Measurements from ENCODE around the gene PDE4D.

Gene PDE4D

GRCh38 chr5:59517926-59518585 is 375.5 kb downstream of the PDE4D start:
- no peak for DNase-seq
- Histone ChIP-seq H3K4me3 (no peak overlapping the region), H3K9me3 (no peaks in the 10 kb centered on the region), H3K27ac (peak overlapping the region in 1 of 2 donors; percentile 22), H3K36me3 (no peaks in the 10 kb centered on the region), H3K4me1 (peaks cover 0 to 36% (median 5%) of the 10 kb centered on the region in 4 donors), H3K27me3 (no peaks in the 10 kb centered on the region)
- TF ChIP-seq, protein P1, sequence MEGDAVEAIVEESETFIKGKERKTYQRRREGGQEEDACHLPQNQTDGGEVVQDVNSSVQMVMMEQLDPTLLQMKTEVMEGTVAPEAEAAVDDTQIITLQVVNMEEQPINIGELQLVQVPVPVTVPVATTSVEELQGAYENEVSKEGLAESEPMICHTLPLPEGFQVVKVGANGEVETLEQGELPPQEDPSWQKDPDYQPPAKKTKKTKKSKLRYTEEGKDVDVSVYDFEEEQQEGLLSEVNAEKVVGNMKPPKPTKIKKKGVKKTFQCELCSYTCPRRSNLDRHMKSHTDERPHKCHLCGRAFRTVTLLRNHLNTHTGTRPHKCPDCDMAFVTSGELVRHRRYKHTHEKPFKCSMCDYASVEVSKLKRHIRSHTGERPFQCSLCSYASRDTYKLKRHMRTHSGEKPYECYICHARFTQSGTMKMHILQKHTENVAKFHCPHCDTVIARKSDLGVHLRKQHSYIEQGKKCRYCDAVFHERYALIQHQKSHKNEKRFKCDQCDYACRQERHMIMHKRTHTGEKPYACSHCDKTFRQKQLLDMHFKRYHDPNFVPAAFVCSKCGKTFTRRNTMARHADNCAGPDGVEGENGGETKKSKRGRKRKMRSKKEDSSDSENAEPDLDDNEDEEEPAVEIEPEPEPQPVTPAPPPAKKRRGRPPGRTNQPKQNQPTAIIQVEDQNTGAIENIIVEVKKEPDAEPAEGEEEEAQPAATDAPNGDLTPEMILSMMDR (IDR thresholded peaks at IDR 0.05), result no peak
- intact Hi-C loops (cut with DNase I; ENCODE audit: low total_unique reads), result no loop called here

DNA sequence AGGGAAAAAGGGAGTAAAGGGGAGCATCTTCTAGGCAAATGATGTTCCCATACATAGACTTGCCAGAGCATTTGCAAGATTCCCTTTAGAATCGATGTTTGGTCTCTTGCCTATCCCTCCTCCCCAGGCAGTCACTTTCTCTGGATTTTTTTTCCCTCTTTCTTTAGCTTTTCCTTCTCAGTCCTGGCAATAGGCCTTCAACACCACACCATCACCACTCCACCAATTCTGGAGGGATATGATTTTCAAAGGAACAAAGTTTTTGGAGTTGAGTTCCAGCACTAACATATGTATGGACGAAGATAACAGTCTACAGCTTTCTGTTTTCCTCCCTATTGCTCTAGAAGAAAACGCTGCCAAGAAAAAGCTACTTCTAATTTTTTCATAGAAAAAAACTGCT is 377.4 kb downstream of the PDE4D start:
- DNase-seq, result no peak
- H3K4me1 ChIP-seq, result peaks cover 0 to 27% (median 5%) of the 10 kb centered on the region in 4 donors
- TF ChIP-seq, protein P1 (IDR thresholded peaks at IDR 0.05), result no peak
- no peaks in the 10 kb centered on the region for H3K36me3 ChIP-seq
- H3K4me3 ChIP-seq, result no peak overlapping the region
- H3K27ac ChIP-seq, result peak overlapping the region in 1 of 2 donors; percentile 46
- intact Hi-C loops (cut with DNase I; ENCODE audit: low total_unique reads), result no loop called here
- no peaks in the 10 kb centered on the region for H3K27me3 ChIP-seq
- no peaks in the 10 kb centered on the region for H3K9me3 ChIP-seq

DNA sequence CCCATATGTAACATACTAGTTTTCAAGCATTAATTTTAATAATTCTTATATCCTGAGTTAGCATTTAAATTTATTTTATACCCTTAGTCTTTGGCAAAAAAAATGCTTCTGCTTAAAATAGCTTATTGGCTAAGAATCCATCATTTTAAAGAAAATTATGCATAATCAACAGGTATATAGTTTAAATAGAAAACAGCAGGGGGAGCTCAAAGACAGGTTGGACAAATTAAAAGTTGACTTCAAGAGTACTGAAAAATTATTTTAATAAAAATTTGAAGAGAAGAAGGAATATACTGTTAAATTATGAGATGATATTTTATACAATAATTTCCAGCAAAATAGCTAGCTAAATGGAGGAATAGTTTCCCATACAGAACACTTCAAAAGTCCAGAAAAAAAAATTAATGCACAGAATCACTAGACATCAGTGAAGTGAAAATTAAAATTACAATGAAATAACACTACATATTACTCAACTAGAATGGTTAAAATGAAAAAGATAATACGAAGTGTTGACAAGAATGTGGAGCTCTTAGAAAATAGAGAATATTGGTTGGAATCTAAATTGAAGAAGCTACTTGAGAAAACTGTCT is 387.1 kb downstream of the PDE4D start:
- DNase-seq, result no peak
- Histone ChIP-seq H3K4me3 (no peak overlapping the region), H3K27ac (no peak overlapping the region), H3K27me3 (no peaks in the 10 kb centered on the region), H3K36me3 (no peaks in the 10 kb centered on the region), H3K4me1 (no peaks in the 10 kb centered on the region), H3K9me3 (no peaks in the 10 kb centered on the region)
- TF ChIP-seq, protein P1 (IDR thresholded peaks at IDR 0.05), result peak; percentile 43 to 53
- intact Hi-C loops (cut with DNase I; ENCODE audit: low total_unique reads), result loop anchor here (5.0 kb wide), 1 partner anchor 291 kb away; no protein-coding TSS in a partner anchor

DNA sequence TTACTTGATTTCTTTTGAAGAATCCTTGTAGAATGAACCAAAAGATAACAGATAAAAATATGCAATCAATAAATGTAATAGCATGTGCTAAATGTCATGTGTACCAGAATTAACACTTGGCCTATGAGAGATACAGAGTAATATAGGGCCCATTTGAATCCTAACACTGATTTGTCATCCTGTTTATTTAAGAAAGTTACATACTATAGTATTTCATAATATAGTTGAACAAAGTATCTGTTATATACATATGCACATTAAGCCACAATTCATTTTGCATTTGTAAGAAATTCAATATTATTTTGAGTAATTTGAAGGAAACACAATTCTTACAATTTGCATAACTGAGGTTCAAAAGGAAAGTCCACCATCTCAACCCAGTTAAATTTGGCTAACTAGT is 389.5 kb downstream of the PDE4D start:
- no peak for DNase-seq
- no peak overlapping the region for H3K27ac ChIP-seq
- TF ChIP-seq, protein P1 (IDR thresholded peaks at IDR 0.05), result no peak
- H3K4me3 ChIP-seq, result no peak overlapping the region
- no peaks in the 10 kb centered on the region for H3K36me3 ChIP-seq
- H3K9me3 ChIP-seq, result no peaks in the 10 kb centered on the region
- no peaks in the 10 kb centered on the region for H3K27me3 ChIP-seq
- intact Hi-C loops (cut with DNase I; ENCODE audit: low total_unique reads), result no loop called here
- peaks cover 0 to 14% (median 1%) of the 10 kb centered on the region in 4 donors for H3K4me1 ChIP-seq

GRCh38 chr5:59503220-59503619 is 390.3 kb downstream of the PDE4D start:
- DNase-seq, result no peak
- Histone ChIP-seq H3K9me3 (no peaks in the 10 kb centered on the region), H3K27me3 (no peaks in the 10 kb centered on the region), H3K4me1 (peaks cover 0 to 14% (median 1%) of the 10 kb centered on the region in 4 donors), H3K27ac (no peak overlapping the region), H3K4me3 (no peak overlapping the region), H3K36me3 (no peaks in the 10 kb centered on the region)
- TF ChIP-seq, protein P1 (IDR thresholded peaks at IDR 0.05), result no peak
- intact Hi-C loops (cut with DNase I; ENCODE audit: low total_unique reads), result no loop called here

All from tibial artery (tissue), 4 donors.